ENCODE measurements around the gene OPN1SW.

OPN1SW gene

DNA sequence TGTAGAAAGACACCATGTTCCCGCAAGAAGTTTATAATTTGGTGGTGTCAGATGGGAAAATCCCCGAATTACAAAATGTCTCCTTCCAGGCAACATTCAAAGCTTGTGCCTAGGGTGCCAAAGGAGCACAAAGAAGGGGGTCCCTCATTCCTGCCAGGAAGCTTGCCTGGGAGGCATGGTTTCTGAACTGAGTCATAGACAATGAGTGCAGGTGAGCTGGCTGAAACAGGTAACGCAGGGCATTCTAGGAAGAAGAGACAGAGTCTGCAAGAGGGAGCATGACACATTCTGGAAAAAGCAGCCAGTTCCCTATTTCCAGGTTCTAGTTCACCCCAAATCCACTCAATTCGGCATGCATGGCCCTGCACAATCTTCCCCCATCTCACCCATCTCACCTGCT lies 48.4 kb downstream of the OPN1SW start:
- no CpG with 5 or more reads among the region's 4 CpGs for WGBS (ENCODE audit: extremely low coverage, insufficient coverage, low lambda C conversion rate)

DNA sequence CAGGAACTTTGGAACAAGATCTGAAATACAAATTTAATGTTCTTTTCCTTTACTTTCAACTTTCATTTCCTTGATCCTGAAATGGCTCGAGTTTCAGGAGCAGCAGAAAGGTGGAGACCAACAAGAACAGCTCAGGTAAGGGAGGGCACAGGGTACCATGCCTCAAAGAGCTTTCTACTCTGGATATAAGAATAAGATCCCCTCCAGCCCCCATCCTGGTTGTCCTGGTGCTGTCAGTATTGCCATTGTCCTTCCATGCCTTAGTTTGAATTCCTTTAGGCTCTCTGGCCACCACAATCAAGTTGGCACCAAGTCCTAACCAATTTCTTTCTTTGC lies 48.9 kb downstream of the OPN1SW start:
- no peak for DNase-seq
- no CpG with 5 or more reads among the region's 1 CpG for WGBS (ENCODE audit: extremely low coverage, insufficient coverage, low lambda C conversion rate)
- no peaks in the 10 kb centered on the region for H3K79me2 ChIP-seq (ENCODE audit: control insufficient read depth, insufficient read depth, low read length)
- no peak overlapping the region for H3K9ac ChIP-seq (ENCODE audit: low read length)
- no peak overlapping the region for H4K5ac ChIP-seq (ENCODE audit: low read length)
- no peaks in the 10 kb centered on the region for H3K79me1 ChIP-seq (ENCODE audit: low read length)
- H3K27ac ChIP-seq (ENCODE audit: low read depth, low read length) = no peak overlapping the region
- H3K23ac ChIP-seq (ENCODE audit: low read length) = no peak overlapping the region
- H3K4me1 ChIP-seq (ENCODE audit: control insufficient read depth, low read depth, low read length) = no peaks in the 10 kb centered on the region
- H3K56ac ChIP-seq (ENCODE audit: low read length) = no peak overlapping the region
- no peak overlapping the region for H2BK15ac ChIP-seq (replicated peaks; ENCODE audit: low read depth)
- H3K18ac ChIP-seq (ENCODE audit: low read length) = no peak overlapping the region
- no peaks in the 10 kb centered on the region for H3K27me3 ChIP-seq (ENCODE audit: insufficient read depth, low read length, poor library complexity)
- H3K4ac ChIP-seq (ENCODE audit: low read depth, low read length) = no peak overlapping the region
- H2AK5ac ChIP-seq (ENCODE audit: low read length) = no peak overlapping the region
- no peak overlapping the region for H2BK120ac ChIP-seq (ENCODE audit: low read depth, low read length)
- no peak overlapping the region for H3K4me3 ChIP-seq (ENCODE audit: low read length)
- H3K36me3 ChIP-seq (ENCODE audit: control insufficient read depth, insufficient read depth, low read length) = no peaks in the 10 kb centered on the region
- no peak overlapping the region for H4K8ac ChIP-seq (ENCODE audit: low read depth, low read length)
- no peak overlapping the region for H3K4me2 ChIP-seq (ENCODE audit: low read length)
- no peak overlapping the region for H2BK5ac ChIP-seq (ENCODE audit: low read length)

More for the DNA sequence above, 48.4 kb downstream of the OPN1SW start:
- Histone ChIP-seq H2BK5ac (ENCODE audit: low read length) (no peak overlapping the region), H3K27ac (ENCODE audit: low read depth, low read length) (no peak overlapping the region), H4K5ac (ENCODE audit: low read length) (no peak overlapping the region), H3K27me3 (ENCODE audit: insufficient read depth, low read length, poor library complexity) (no peaks in the 10 kb centered on the region), H3K56ac (ENCODE audit: low read length) (no peak overlapping the region), H3K79me2 (ENCODE audit: control insufficient read depth, insufficient read depth, low read length) (no peaks in the 10 kb centered on the region), H3K4me1 (ENCODE audit: control insufficient read depth, low read depth, low read length) (no peaks in the 10 kb centered on the region), H3K18ac (ENCODE audit: low read length) (no peak overlapping the region), H3K23ac (ENCODE audit: low read length) (no peak overlapping the region), H2BK120ac (ENCODE audit: low read depth, low read length) (no peak overlapping the region), H3K4me2 (ENCODE audit: low read length) (no peak overlapping the region), H4K8ac (ENCODE audit: low read depth, low read length) (no peak overlapping the region), H3K4me3 (ENCODE audit: low read length) (no peak overlapping the region), H2AK5ac (ENCODE audit: low read length) (no peak overlapping the region), H3K9ac (ENCODE audit: low read length) (no peak overlapping the region), H3K36me3 (ENCODE audit: control insufficient read depth, insufficient read depth, low read length) (no peaks in the 10 kb centered on the region), H2BK15ac (replicated peaks; ENCODE audit: low read depth) (no peak overlapping the region), H3K4ac (ENCODE audit: low read depth, low read length) (no peak overlapping the region), H3K79me1 (ENCODE audit: low read length) (no peaks in the 10 kb centered on the region)
- no peak for DNase-seq

GRCh38 chr7:128726059-128726736 lies 49.4 kb downstream of the OPN1SW start:
- WGBS (ENCODE audit: extremely low coverage, insufficient coverage, low lambda C conversion rate) = no CpG with 5 or more reads among the region's 8 CpGs
- Histone ChIP-seq H3K36me3 (ENCODE audit: control insufficient read depth, insufficient read depth, low read length) (no peaks in the 10 kb centered on the region), H3K56ac (ENCODE audit: low read length) (no peak overlapping the region), H2AK5ac (ENCODE audit: low read length) (no peak overlapping the region), H2BK120ac (ENCODE audit: low read depth, low read length) (no peak overlapping the region), H3K79me2 (ENCODE audit: control insufficient read depth, insufficient read depth, low read length) (no peaks in the 10 kb centered on the region), H3K4me3 (ENCODE audit: low read length) (no peak overlapping the region), H4K5ac (ENCODE audit: low read length) (no peak overlapping the region), H2BK5ac (ENCODE audit: low read length) (no peak overlapping the region), H3K18ac (ENCODE audit: low read length) (no peak overlapping the region), H3K9ac (ENCODE audit: low read length) (no peak overlapping the region), H3K4me1 (ENCODE audit: control insufficient read depth, low read depth, low read length) (no peaks in the 10 kb centered on the region), H3K27me3 (ENCODE audit: insufficient read depth, low read length, poor library complexity) (no peaks in the 10 kb centered on the region), H3K79me1 (ENCODE audit: low read length) (no peaks in the 10 kb centered on the region), H2BK15ac (replicated peaks; ENCODE audit: low read depth) (no peak overlapping the region), H3K27ac (ENCODE audit: low read depth, low read length) (no peak overlapping the region), H3K4ac (ENCODE audit: low read depth, low read length) (no peak overlapping the region), H3K23ac (ENCODE audit: low read length) (no peak overlapping the region), H3K4me2 (ENCODE audit: low read length) (no peak overlapping the region), H4K8ac (ENCODE audit: low read depth, low read length) (no peak overlapping the region)
- DNase-seq = no peak

DNA sequence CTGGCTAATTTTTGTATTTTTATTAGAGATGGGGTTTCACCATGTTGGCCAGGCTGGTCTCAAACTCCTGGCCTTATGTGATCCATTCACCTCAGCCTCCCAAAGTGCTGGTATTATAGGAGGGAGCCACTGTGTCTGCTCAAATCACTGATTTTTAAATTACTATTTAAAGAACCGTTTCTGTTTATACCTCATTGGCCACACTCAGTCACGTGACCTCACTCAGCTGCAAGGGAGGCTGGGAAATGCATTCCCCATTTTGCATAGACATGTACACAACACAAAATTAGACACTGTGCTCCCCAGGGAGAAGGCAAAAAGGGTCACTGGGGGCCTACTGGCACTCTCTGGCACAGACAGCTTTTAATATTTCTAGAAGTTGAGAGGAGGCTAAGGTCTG lies 50.1 kb downstream of the OPN1SW start:
- Histone ChIP-seq H4K8ac (ENCODE audit: low read depth, low read length) (no peak overlapping the region), H2AK5ac (ENCODE audit: low read length) (no peak overlapping the region), H3K18ac (ENCODE audit: low read length) (no peak overlapping the region), H3K36me3 (ENCODE audit: control insufficient read depth, insufficient read depth, low read length) (no peaks in the 10 kb centered on the region), H2BK15ac (replicated peaks; ENCODE audit: low read depth) (no peak overlapping the region), H3K27me3 (ENCODE audit: insufficient read depth, low read length, poor library complexity) (no peaks in the 10 kb centered on the region), H4K5ac (ENCODE audit: low read length) (no peak overlapping the region), H3K4ac (ENCODE audit: low read depth, low read length) (no peak overlapping the region), H2BK5ac (ENCODE audit: low read length) (no peak overlapping the region), H3K27ac (ENCODE audit: low read depth, low read length) (no peak overlapping the region), H2BK120ac (ENCODE audit: low read depth, low read length) (no peak overlapping the region), H3K4me2 (ENCODE audit: low read length) (no peak overlapping the region), H3K9ac (ENCODE audit: low read length) (no peak overlapping the region), H3K79me1 (ENCODE audit: low read length) (no peaks in the 10 kb centered on the region), H3K79me2 (ENCODE audit: control insufficient read depth, insufficient read depth, low read length) (no peaks in the 10 kb centered on the region), H3K56ac (ENCODE audit: low read length) (no peak overlapping the region), H3K4me3 (ENCODE audit: low read length) (no peak overlapping the region), H3K4me1 (ENCODE audit: control insufficient read depth, low read depth, low read length) (no peaks in the 10 kb centered on the region), H3K23ac (ENCODE audit: low read length) (no peak overlapping the region)
- no peak for DNase-seq
- WGBS (ENCODE audit: extremely low coverage, insufficient coverage, low lambda C conversion rate) = no CpG with 5 or more reads among the region's 2 CpGs

DNA sequence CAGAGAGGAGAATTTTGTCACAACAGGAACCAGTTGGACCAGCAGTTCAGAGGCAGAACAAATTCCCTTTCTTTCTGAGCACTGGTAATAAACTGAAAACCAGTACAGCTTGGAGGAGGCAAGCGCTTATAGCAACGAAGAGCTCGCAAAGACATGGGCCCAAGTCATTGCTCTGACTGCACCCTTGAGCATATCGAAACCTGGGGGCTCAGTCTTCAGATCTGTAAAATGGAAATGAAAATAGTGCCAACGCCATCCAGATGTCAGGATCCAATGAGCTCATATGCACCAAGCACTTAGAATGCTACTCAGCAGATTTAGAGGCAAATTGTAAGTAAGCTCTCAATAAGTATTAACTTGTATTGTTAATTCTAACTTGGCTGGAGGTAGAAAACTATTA lies 50.9 kb downstream of the OPN1SW start:
- no CpG with 5 or more reads among the region's 5 CpGs for WGBS (ENCODE audit: extremely low coverage, insufficient coverage, low lambda C conversion rate)
- no peak overlapping the region for H3K18ac ChIP-seq (ENCODE audit: low read length)
- H4K5ac ChIP-seq (ENCODE audit: low read length) = no peak overlapping the region
- H3K4me1 ChIP-seq (ENCODE audit: control insufficient read depth, low read depth, low read length) = no peaks in the 10 kb centered on the region
- no peak overlapping the region for H3K56ac ChIP-seq (ENCODE audit: low read length)
- H3K79me1 ChIP-seq (ENCODE audit: low read length) = no peaks in the 10 kb centered on the region
- no peak overlapping the region for H2BK15ac ChIP-seq (replicated peaks; ENCODE audit: low read depth)
- no peaks in the 10 kb centered on the region for H3K79me2 ChIP-seq (ENCODE audit: control insufficient read depth, insufficient read depth, low read length)
- H3K9ac ChIP-seq (ENCODE audit: low read length) = no peak overlapping the region
- H4K8ac ChIP-seq (ENCODE audit: low read depth, low read length) = no peak overlapping the region
- no peak overlapping the region for H2AK5ac ChIP-seq (ENCODE audit: low read length)
- DNase-seq = no peak
- H3K27me3 ChIP-seq (ENCODE audit: insufficient read depth, low read length, poor library complexity) = no peaks in the 10 kb centered on the region
- no peaks in the 10 kb centered on the region for H3K36me3 ChIP-seq (ENCODE audit: control insufficient read depth, insufficient read depth, low read length)
- H3K4ac ChIP-seq (ENCODE audit: low read depth, low read length) = no peak overlapping the region
- no peak overlapping the region for H2BK120ac ChIP-seq (ENCODE audit: low read depth, low read length)
- no peak overlapping the region for H3K4me2 ChIP-seq (ENCODE audit: low read length)
- H3K4me3 ChIP-seq (ENCODE audit: low read length) = no peak overlapping the region
- peak overlapping the region; percentile 44 for H3K27ac ChIP-seq (ENCODE audit: low read depth, low read length)
- no peak overlapping the region for H3K23ac ChIP-seq (ENCODE audit: low read length)
- H2BK5ac ChIP-seq (ENCODE audit: low read length) = no peak overlapping the region

Data from mesendoderm (in vitro differentiated cells).